HG03064 (cell line): Measurements from ENCODE around the gene EEF1AKMT2.
A peak's percentile ranks its signal among the peaks of the same experiment; 100 is the strongest.
"Not testable (repeated sequence)": the region's sequence is repeated elsewhere in the genome, so short reads cannot be mapped to it uniquely, and the experiment has no call there.

Experiments
- ATAC-seq: cut with Tn5 transposase; IDR thresholded peaks from one replicate; pipeline ENCODE4 v1.9.1; 2021; ENCODE audit warnings: low read depth; ENCODE audit not compliant: unreplicated experiment

The EEF1AKMT2 gene

DNA sequence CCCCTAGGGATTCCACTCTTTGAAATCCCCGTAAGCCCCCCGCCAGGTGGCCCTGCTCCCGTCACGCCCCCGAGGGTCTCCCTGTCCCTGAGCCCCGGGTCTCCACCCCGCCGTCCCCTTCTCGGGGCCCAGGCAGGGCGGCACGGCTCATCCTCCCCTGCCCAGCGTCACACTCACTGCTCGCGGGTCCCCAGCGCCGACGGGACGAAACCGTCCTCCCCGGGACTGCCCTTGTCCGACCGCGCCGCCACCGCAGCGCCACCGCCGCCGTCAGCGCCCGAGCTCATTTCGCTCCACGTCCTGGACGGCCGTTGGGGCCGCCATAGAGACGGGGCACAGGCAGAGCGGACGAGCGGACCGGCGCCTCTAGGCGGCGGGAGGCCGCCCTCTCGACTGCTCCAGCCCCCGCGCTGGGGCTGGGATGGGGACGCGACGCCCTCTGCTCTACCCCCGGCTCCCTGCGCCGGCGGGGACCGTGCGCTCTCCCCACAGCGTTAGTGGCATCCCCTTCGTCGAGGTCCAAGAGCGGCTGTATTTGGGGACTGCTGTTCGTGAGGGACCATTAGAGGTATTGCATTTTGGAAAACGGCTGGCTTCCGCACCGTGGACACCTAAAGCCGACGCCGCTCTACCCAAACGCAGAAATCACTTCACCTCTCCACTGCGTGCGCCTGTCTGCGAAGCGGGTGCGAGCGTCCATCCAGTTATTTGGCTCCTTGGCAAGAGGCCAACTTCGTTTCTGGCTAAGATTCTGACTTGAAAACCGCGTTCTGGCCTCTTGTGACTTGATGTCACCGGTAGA is at the start of gene EEF1AKMT2:
Gene EEF1AKMT2, minus strand, starts transcription at position 341 of the 802 bp plus-strand sequence. Its CDS starts 54 bp downstream, at position 287.
- ATAC-seq, result peak; percentile 82

DNA sequence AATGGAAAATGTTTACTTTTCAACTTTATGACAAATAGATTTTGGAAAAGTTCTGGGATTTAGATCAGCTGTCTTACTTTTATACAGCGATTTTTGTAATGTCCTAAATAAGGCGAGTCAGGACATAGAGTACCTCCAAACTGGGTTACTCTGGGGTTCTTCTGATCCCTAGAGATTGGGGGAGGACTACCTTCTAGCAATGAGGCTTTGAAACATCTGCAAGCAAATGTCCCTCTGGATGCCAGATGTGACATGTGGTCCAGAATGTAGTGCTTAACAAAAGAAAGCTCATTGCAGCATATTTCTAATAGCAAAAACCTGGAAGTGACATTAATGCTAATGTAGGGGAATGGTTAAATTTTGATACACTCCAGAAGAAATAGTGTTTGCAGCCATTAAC is 46.0 kb upstream of the EEF1AKMT2 start:
- no peak for ATAC-seq

DNA sequence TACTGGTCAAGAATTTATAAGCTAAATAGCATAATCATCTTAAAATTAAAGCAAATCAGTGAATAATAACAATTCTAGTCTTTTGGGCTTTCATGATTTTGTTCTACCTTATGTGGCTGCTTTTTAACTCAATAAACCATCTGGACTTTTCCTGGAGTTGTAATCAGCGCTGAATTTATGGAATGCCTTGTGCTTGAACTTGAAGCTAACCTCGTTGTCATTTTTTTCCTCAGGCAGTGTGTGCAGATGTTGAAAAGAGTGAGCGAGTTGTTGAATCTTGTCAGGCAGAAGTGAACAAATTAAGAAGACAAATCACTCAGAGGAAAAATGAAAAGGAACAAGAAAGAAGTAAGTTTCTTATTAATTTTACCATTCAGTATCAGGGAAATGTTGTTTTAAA is 39.4 kb upstream of the EEF1AKMT2 start:
- no peak for ATAC-seq

DNA sequence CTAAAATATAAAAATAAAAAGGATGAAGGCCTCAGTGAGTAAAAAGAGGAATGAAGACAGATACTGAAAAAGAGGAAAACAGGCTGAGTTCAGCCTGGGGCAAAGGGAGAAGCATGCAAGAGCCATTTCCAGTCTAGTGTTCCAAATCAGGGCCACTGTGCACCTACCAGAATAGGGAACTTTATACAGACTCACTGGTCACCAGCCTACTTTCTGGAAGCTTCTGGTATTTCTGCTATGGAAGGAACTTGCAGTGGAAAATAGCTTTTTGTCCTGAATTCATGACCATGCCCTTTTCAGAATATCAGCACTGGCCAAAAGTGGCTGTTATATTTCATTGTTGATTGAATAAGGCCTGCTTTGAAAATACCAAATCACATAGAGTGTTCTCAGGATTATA is 38.8 kb upstream of the EEF1AKMT2 start:
- no peak for ATAC-seq

DNA sequence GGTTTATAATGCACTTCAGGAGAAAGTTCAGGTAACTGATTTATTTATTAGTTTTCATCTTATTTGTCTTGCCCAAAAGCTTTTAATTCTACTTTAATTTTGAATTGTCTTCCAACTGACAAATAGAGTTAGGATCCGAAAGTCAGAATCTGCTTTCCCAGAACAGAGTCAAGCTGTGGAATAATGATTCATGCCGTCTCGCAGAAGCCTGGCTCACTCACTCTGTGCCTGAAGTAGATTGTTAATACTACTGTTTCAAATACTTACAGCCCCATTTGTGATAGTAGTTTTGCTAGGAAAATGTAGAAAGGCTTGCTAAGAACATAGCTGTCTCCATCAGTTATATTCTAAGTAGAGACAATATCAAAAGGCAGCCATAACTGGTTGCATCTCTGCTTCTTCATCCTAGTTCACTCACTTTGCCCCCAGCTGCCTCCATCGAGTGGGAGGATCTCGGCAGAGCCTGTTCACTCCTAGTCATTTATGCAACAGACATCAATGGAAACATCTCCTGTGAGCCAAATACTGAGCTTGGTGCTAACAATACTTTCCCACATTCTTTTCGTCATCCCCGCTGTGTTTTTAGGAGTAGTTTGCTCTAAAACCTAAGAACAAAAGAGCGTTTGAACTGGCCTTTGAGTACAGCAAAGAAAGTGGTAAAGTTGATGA is 37.9 kb upstream of the EEF1AKMT2 start:
- no peak for ATAC-seq

- ATAC-seq, result no peak
These were observed 35.8 kb upstream of the EEF1AKMT2 start for GRCh38 chr10:124827474-124827873.

DNA sequence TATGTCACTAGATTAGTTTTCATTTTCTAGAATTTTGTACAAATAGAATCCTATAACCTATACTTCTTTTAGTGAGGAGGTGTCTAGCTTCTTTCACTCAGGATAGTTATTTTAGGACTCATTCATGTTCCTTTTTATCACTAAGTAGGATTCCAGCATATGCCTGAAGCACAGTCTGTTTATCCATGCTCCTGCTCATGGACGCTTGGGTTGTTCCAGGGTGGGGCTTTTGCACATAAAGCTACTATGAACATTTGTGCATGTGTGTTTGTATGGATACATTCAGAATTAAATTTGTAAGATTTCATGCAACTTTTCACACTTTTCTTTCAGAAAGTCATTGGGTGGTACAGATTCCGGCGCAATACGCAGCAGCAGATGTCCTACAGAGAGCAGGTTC is 34.6 kb upstream of the EEF1AKMT2 start:
- no peak for ATAC-seq

DNA sequence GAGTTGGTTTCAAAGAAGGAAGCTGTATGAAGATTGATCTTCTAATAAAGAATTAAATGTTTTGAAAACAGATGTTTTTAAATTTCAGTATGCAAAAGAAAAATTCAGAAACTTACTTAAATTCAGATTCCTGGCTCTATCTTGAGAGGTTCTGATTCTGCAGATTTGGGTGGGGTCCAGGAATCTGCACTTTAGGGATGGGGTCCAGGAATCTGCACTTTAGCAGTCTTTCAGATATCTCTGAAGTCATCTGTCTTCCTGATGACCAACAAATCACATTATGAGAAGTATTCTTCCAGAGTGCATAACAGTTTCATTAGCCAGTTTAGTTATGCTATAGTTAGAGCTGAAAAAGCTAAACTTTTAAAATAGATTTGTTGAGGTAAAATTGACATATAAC is 34.0 kb upstream of the EEF1AKMT2 start:
- no peak for ATAC-seq

DNA sequence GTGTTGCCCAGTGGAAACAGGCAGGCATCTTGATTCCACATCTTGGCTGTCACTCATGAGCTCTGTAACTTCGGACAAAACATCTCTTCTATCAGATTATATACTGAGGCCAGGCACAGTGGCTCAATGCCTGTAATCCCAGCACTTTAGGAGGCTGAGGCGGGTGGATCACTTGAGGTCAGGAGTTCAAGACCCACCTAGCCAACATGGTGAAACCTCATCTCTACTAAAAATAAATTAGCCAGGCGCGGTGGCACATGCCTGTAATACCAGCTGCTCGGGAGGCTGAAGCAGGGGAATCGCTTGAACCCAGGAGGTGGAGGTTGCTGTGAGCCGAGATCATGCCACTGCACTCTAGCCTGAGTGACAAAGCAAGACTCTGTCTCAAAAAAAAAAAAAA is 33.2 kb upstream of the EEF1AKMT2 start:
- ATAC-seq, result not testable (repeated sequence)

GRCh38 chr10:124824507-124824906 is 32.8 kb upstream of the EEF1AKMT2 start:
- no peak for ATAC-seq

- no peak for ATAC-seq
These were observed 29.8 kb upstream of the EEF1AKMT2 start for GRCh38 chr10:124821520-124821919.

GRCh38 chr10:124820121-124820520 is 28.4 kb upstream of the EEF1AKMT2 start:
- ATAC-seq, result no peak

DNA sequence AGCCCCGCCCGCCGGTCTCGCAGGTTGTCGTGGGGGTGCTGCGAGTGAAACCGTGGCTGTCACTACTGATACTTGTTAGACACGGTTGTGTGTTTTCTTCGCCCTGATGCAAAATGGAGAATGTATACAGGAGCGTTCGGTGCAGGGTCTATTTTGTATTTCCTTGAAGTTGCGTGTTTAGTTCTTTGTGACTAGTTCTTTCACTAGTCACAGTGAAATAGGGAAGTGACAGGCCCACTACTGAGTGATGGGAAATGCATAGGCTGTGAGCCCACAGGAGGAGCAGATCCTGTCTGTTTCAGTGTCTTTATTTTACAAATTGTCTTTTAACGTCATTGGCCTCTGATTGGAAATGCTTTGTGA is 10.6 kb upstream of the EEF1AKMT2 start:
- ATAC-seq, result peak; percentile 38

DNA sequence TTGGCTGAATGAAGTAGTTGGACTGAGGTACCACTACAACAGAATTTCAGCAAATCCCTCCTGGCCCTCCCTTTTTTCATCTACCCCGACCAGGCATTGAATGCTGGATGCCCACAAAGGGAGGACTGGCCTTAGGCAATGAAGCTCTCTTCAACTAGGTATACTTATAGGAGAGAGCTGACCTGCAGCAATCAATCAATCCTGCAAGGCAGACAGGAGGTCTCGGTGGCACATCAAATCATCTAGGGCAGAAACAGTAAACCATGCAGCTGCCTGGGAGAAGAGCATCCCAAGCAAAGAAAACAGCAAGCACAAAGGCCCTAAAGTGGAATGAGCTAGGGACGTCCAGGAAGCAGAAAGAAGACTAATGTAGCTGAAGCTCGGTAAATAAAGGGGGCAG is 7.5 kb upstream of the EEF1AKMT2 start:
- no peak for ATAC-seq

GRCh38 chr10:124798781-124799180 is 7.1 kb upstream of the EEF1AKMT2 start:
- ATAC-seq, result no peak

DNA sequence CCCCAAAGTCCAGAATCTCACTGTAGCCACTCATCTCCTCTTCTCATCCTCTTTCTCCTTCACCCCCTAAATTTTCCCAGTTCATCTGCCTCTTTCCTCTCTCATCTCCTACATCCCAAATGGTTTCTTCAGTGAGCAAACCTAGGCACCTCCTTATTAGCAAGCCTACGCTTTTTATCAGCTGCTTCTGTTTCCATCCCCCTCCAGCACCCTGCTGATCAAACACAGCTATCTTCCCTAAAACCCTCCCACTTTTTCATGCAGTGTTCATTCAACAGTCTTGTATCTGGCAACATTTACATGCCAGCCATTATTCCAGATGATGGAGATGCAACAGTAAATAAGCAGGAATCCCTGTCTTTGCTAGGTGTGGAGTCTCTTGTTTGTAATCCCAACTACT is 6.7 kb upstream of the EEF1AKMT2 start:
- ATAC-seq, result no peak

DNA sequence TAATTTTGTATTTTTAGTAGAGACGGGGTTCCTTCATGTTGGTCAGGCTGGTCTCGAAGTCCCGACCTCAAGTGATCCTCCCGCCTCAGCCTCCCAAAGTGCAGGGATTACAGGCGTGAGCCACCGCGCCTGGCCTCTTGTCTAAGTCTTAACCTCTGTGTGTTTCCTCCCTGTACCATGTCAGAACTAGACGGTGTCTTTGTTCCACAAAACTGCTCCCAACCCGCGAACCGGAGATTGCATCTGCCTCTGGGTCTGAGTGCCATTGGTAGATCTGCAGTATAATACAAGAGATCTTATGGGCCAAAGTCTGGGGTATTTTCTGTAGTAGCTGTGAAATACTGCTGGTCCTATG is 1.3 kb upstream of the EEF1AKMT2 start:
- no peak for ATAC-seq

DNA sequence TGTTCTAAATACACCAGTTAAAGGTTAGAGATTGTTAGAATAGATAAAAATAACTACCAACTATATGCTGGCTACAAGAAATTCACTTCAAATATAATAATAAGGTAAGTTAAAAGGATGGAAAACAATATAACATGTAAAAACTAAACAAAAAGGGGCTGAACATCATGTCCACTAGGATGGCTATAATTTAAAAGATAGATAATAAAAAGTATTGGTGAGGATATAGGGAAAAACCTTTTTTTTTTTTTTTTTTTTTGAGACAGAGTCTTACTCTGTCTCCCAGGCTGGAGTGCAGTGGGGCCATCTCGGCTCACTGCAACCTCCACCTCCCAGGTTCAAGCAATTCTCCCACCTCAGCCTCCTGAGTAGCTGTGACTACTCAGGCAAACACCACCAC is 8.8 kb downstream of the EEF1AKMT2 start:
- not testable (repeated sequence) for ATAC-seq

GRCh38 chr10:124768791-124769190 is 22.9 kb downstream of the EEF1AKMT2 start:
- no peak for ATAC-seq

- no peak for ATAC-seq
These were observed 26.4 kb downstream of the EEF1AKMT2 start for GRCh38 chr10:124765256-124765655.

DNA sequence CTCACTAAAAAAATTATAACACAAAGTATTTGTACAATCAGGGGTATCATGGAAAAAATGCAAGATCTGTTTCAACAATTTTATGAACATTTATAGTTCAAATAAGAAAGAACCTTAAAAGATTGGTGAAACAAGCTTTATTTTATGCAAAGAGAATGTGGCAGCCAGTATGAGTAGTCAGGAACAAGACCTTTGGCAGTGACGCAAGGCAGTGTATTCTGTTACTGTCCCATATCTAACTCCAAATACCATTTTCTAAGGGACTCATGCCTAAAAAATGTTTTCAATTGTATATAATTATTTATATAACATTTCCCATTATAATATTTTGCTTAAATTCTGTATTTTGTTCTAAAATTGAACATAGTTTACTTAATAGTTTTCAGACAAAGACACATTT is 28.4 kb downstream of the EEF1AKMT2 start:
- no peak for ATAC-seq

DNA sequence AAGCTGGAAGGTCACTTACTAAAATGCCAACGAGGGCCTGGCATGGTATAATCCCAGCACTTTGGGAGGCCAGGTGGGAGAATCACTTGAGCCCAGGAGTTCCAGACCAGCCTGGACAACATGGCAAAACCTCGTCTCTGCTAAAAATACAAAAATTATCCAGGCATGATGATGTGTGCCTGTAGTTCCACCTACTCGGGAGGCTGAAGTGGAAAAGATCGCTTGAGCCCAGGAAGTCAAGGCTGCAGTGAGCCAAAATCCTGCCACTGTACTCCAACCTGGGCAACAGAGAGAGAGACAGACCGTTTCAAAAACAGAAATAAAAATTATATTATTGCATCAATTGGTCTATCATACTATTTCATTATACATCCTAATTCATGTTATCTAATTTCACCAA is 29.4 kb downstream of the EEF1AKMT2 start:
- no peak for ATAC-seq
